SJCRH30 (cell line): ENCODE results near the gene RSAD1. TPM values are rescaled to one million over a fixed set of nuclear protein-coding genes. Genes with fewer than 3 reads are reported as not detected.
"Not testable (repeated sequence)": the region's sequence is repeated elsewhere in the genome, so short reads cannot be mapped to it uniquely, and the experiment has no call there.

Experiments
- DNase-seq, 2 experiments: peaks; one replicate each; pipeline ENCODE4 v3.0.0-alpha.2; 2015 to 2020
- H3K27ac ChIP-seq: fragments of 250-450 bp; sonication (Bioruptor Pico); 2 replicates; pipeline ENCODE4 v1.5.1; 2020; ENCODE audit warnings: mild to moderate bottlenecking, moderate library complexity
- H3K27me3 ChIP-seq: fragments of 250-450 bp; sonication (Bioruptor Pico); 2 replicates; pipeline ENCODE4 v1.5.1; 2020; ENCODE audit warnings: mild to moderate bottlenecking, moderate library complexity
- H3K36me3 ChIP-seq: fragments of 250-450 bp; sonication (Bioruptor Pico); 2 replicates; pipeline ENCODE4 v1.5.1; 2020; ENCODE audit warnings: mild to moderate bottlenecking, moderate library complexity
- H3K4me1 ChIP-seq: fragments of 250-450 bp; sonication (Bioruptor Pico); 2 replicates; pipeline ENCODE4 v1.5.1; 2020; ENCODE audit warnings: mild to moderate bottlenecking, moderate library complexity
- H3K4me3 ChIP-seq: fragments of 250-450 bp; sonication (Bioruptor Pico); 2 replicates; pipeline ENCODE4 v1.5.1; 2020; ENCODE audit warnings: mild to moderate bottlenecking, moderate library complexity
- H3K9me3 ChIP-seq: fragments of 250-450 bp; sonication (Bioruptor Pico); replicated peaks from 2 replicates; pipeline ENCODE4 v1.5.1; 2020; ENCODE audit warnings: mild to moderate bottlenecking, moderate library complexity
- total RNA-seq: library from RNA; depleted of rRNA; stranded (reverse); fragments of >200 nt; shearing (Covaris generic); gene quantifications from 2 replicates; pipeline ENCODE4 v1.2.3, GENCODE V29; 2014

Gene RSAD1
- total RNA-seq, 1 experiment from 2014 or later: 17.3 TPM

DNA sequence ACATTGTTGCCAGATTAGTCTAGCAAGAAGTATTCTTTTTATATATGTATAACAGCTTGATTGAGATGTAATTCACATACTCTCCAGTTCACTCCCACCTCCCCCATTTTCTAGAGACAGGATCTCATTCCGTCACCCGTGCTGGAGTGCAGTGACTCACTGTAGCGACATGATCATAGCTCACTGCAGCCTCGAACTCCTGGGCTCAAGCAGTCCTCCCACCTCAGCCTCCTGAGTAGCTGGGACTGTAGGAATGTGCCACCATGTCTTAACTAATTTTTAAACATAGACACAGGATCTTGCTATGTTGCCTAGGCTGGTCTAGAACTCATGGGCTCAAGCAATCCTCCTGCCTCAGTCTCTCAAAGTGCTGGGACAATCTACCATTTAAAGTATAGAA lies 3.3 kb upstream of the RSAD1 start:
- Histone ChIP-seq H3K27ac (no peak overlapping the region), H3K27me3 (no peaks in the 10 kb centered on the region), H3K4me3 (no peak overlapping the region), H3K4me1 (peaks cover 3% of the 10 kb centered on the region; the same call in 1 of the 2 replicates), H3K36me3 (no peaks in the 10 kb centered on the region), H3K9me3 (no peaks in the 10 kb centered on the region)
- no peak for DNase-seq

DNA sequence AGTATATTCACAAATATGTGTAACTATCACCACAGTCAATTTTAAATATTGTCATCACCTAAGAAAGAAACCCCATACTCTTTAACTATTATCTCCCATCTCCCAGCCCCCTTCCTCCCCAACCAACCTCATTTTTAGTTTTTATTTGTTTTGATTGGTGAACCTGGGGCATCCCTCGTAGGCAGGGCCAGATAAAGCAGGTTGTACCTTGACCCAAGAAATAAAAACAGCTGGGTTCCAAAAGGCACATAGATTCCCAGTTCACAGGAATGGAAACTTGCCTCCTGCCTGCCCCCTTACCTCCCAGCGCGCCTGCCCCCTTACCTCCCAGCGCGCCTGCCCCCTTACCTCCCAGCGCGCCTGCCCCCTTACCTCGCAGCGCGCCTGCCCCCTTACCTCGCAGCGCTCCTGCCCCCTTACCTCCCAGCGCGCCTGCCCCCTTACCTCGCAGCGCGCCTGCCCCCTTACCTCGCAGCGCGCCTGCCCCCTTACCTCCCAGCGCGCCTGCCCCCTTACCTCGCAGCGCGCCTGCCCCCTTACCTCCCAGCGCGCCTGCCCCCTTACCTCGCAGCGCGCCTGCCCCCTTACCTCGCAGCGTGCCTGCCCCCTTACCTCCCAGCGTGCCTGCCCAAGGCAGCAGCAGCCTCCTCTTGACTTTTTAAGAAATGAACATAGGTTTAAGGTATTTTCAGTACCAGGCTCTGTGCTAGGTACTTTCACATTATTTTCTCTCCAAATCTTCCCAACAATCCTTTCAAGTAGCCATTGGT lies 2.7 kb upstream of the RSAD1 start:
- not testable (repeated sequence) for DNase-seq, H3K36me3 ChIP-seq, H3K27me3 ChIP-seq, H3K27ac ChIP-seq, H3K4me3 ChIP-seq, H3K4me1 ChIP-seq, H3K9me3 ChIP-seq

DNA sequence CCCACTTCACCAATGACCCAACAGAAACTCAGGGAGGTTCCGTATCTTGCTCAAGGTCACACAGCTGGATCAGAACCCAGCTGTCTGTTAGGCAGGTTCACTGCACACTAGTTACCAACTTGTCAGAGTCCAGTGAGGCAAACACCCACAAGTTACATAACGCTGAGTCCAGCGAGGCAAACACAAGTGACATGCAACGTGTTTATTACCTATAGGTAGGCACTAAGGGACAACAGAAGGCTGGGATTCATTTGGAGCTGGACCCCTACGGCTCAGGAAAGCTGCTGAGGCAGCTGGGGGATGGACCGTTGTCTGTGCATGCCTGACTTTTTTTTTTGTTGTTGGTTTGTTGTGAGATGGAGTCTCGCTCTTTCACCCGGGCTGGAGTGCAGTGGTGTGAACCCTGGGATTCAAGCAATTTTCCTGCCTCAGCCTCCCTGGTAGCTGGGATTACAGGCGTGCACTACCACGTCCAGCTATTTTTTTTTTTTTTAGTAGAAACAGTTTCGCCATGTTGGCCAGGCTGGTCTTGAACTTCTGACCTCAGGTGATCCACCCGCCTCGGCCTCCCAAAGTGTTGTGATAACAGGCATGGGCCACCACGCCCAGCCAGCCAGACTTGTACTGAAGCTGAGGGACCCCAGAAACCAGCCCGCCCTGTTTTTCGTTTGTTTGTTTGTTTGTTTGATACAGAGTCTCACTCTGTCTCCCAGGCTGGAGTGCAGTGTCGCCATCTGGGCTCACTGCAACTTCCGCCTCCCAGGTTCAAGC lies 1.9 kb upstream of the RSAD1 start:
- H3K27ac ChIP-seq: no peak overlapping the region
- no peak overlapping the region for H3K4me3 ChIP-seq
- no peaks in the 10 kb centered on the region for H3K9me3 ChIP-seq
- H3K36me3 ChIP-seq: no peaks in the 10 kb centered on the region
- no peaks in the 10 kb centered on the region for H3K27me3 ChIP-seq
- H3K4me1 ChIP-seq: peaks cover 3% of the 10 kb centered on the region; the same call in 1 of the 2 replicates
- no peak for DNase-seq

DNA sequence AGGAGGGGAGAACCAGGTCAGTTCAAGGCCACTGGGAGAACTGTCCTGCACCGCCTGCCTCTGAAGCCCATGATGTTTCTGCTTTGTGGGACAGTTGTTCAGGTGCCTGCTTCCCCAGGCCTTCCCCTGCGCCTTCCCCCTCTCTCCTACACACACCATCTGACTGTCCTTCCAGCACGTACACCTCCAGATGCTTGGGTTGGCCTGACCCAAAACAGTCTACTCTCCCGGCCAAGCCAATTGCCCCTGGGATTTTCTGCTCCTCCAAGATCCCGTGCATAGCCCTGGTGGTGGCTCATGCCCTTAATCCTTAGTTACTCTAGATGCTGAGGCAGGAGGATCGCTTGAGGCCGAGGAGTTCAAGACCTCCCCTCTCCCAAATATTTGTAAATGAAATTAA lies 684 bp upstream of the RSAD1 start:
- Histone ChIP-seq H3K9me3 (no peaks in the 10 kb centered on the region), H3K4me3 (peak overlapping the region; percentile 69), H3K27ac (peak overlapping the region; percentile 16; the same call in 1 of the 2 replicates), H3K36me3 (no peaks in the 10 kb centered on the region), H3K4me1 (peaks cover 3% of the 10 kb centered on the region; the same call in 1 of the 2 replicates), H3K27me3 (no peaks in the 10 kb centered on the region)
- no peak for DNase-seq

GRCh38 chr17:50479522-50480141 lies 972 bp downstream of the RSAD1 start:
- peak; percentile 82 to 83 for DNase-seq
- Histone ChIP-seq H3K4me1 (peaks cover 3% of the 10 kb centered on the region; the same call in 1 of the 2 replicates), H3K36me3 (no peaks in the 10 kb centered on the region), H3K4me3 (peak overlapping the region; percentile 69), H3K27ac (no peak overlapping the region), H3K9me3 (no peaks in the 10 kb centered on the region), H3K27me3 (no peaks in the 10 kb centered on the region)

GRCh38 chr17:50480142-50480764 lies 1.6 kb downstream of the RSAD1 start:
- H3K4me1 ChIP-seq: peaks cover 3% of the 10 kb centered on the region; the same call in 1 of the 2 replicates
- no peaks in the 10 kb centered on the region for H3K27me3 ChIP-seq
- no peaks in the 10 kb centered on the region for H3K9me3 ChIP-seq
- no peak overlapping the region for H3K4me3 ChIP-seq
- DNase-seq: no peak
- H3K36me3 ChIP-seq: no peaks in the 10 kb centered on the region
- H3K27ac ChIP-seq: no peak overlapping the region

GRCh38 chr17:50480854-50481490 lies 2.3 kb downstream of the RSAD1 start:
- no peaks in the 10 kb centered on the region for H3K27me3 ChIP-seq
- no peak overlapping the region for H3K4me3 ChIP-seq
- H3K4me1 ChIP-seq: peaks cover 3% of the 10 kb centered on the region; the same call in 1 of the 2 replicates
- no peak overlapping the region for H3K27ac ChIP-seq
- H3K9me3 ChIP-seq: no peaks in the 10 kb centered on the region
- no peak for DNase-seq
- H3K36me3 ChIP-seq: no peaks in the 10 kb centered on the region

DNA sequence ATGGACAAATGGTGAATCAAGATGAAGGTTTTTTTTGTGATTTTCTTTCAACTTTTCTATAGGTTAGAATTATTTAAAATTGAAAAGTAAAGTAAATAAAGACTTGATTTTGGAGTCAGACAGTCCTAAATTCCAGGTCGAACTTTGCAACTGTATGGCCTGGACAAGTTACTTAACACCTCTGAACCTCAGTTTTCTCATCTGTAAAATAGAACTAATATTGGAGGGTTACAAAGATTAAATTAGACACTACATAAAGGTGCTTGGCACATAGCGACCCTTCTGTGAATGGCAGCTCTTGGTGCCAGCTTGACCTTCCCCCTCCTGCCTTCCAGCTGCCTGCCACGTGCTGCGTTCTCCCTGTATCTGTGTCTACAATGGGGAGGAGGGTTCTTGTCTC lies 3.0 kb downstream of the RSAD1 start:
- no peaks in the 10 kb centered on the region for H3K27me3 ChIP-seq
- H3K4me3 ChIP-seq: no peak overlapping the region
- H3K36me3 ChIP-seq: no peaks in the 10 kb centered on the region
- H3K27ac ChIP-seq: no peak overlapping the region
- no peak for DNase-seq
- peaks cover 3% of the 10 kb centered on the region; the same call in 1 of the 2 replicates for H3K4me1 ChIP-seq
- no peaks in the 10 kb centered on the region for H3K9me3 ChIP-seq

DNA sequence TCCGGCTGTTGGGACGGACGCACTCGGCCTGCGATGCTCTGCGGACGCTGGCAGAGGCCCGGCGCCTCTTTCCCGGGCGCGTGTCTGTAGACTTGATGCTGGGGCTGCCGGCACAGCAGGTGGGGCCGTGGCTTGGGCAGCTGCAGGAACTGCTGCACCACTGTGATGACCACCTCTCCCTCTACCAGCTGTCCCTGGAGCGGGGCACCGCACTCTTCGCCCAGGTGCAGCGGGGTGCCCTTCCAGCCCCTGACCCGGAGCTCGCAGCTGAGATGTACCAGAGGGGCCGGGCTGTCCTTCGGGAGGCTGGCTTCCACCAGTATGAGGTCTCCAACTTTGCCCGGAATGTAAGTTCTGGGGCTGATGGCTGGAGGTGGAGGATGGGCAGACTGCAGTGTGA lies 3.5 kb downstream of the RSAD1 start:
- Histone ChIP-seq H3K4me3 (no peak overlapping the region), H3K27me3 (no peaks in the 10 kb centered on the region), H3K4me1 (peaks cover 3% of the 10 kb centered on the region; the same call in 1 of the 2 replicates), H3K9me3 (no peaks in the 10 kb centered on the region), H3K27ac (no peak overlapping the region), H3K36me3 (no peaks in the 10 kb centered on the region)
- DNase-seq: no peak

- H3K27ac ChIP-seq: no peak overlapping the region
- no peaks in the 10 kb centered on the region for H3K36me3 ChIP-seq
- no peaks in the 10 kb centered on the region for H3K9me3 ChIP-seq
- DNase-seq: peak; percentile 82 to 89
- no peak overlapping the region for H3K4me3 ChIP-seq
- H3K4me1 ChIP-seq: peaks cover 3% of the 10 kb centered on the region; the same call in 1 of the 2 replicates
- no peaks in the 10 kb centered on the region for H3K27me3 ChIP-seq
These were observed 3.9 kb downstream of the RSAD1 start for GRCh38 chr17:50482516-50482915.

GRCh38 chr17:50483266-50483665 lies 4.6 kb downstream of the RSAD1 start:
- Histone ChIP-seq H3K36me3 (no peaks in the 10 kb centered on the region), H3K27me3 (no peaks in the 10 kb centered on the region), H3K4me3 (no peak overlapping the region), H3K27ac (no peak overlapping the region), H3K9me3 (no peaks in the 10 kb centered on the region), H3K4me1 (peaks cover 3% of the 10 kb centered on the region; the same call in 1 of the 2 replicates)
- no peak for DNase-seq

DNA sequence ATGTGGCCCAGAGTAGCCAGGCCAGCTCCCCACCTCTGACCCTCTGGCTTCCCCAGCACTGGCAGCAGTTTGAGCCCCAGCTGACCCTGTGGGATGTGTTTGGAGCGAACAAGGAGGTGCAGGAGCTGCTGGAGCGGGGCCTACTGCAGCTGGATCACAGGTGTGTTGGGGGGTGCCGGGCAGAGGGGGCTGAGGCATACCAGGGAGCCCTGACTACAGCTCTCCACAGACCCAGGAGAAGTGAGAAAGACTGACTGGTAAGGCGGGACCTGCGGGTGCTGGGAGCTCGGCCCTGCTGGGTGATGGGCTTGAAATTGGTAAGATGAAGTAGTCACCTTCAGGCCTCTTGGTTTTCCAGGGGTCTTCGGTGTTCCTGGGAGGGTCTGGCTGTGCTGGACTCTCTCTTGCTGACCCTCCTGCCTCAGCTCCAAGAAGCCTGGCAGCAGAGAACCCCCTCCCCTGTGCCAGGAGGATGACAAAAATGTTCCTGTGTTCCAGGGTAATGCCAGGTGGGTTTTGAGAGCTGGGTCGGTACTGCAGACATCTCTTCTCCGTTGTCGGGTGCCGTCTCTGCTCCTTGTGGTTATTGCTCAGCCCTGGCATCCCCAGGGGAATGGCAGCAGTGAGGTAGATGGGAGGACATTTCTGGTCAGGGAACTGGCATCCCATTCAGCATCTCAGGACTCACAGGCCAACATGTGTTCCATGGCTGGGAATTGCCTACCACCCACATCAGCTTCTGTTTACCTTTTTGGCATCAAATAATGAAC lies 5.9 kb downstream of the RSAD1 start:
- H3K4me3 ChIP-seq: no peak overlapping the region
- DNase-seq: no peak
- H3K9me3 ChIP-seq: no peaks in the 10 kb centered on the region
- no peaks in the 10 kb centered on the region for H3K27me3 ChIP-seq
- no peak overlapping the region for H3K27ac ChIP-seq
- no peaks in the 10 kb centered on the region for H3K36me3 ChIP-seq
- H3K4me1 ChIP-seq: peaks cover 3% of the 10 kb centered on the region; the same call in 1 of the 2 replicates

- no peak overlapping the region for H3K4me3 ChIP-seq
These were observed 8.8 kb downstream of the RSAD1 start for GRCh38 chr17:50487213-50488096.

More at GRCh38 chr17:50487213-50488096, 8.8 kb downstream of the RSAD1 start:
- Histone ChIP-seq H3K27me3 (no peaks in the 10 kb centered on the region), H3K4me1 (no peaks in the 10 kb centered on the region), H3K36me3 (no peaks in the 10 kb centered on the region), H3K27ac (no peak overlapping the region), H3K9me3 (no peaks in the 10 kb centered on the region)
- DNase-seq: no peak
